A673 (cell line): ENCODE results near the gene TECTA.

Source experiments
- CTCF ChIP-seq: fragments of 300-800, 200-600 bp; sonication (generic); conservative IDR thresholded peaks from 2 replicates; pipeline ENCODE4 v1.5.1; 2017; ENCODE audit warnings: low read depth, mild to moderate bottlenecking, antibody characterized with exemption, low read length, moderate library complexity, mixed read lengths
- EZH2 ChIP-seq: fragments of 200-600 bp; sonication (generic); IDR thresholded peaks from 2 replicates; pipeline ENCODE4 v1.6.1; 2017; ENCODE audit warnings: borderline replicate concordance, low read depth, mild to moderate bottlenecking, mixed read lengths, antibody characterized with exemption, low read length; ENCODE audit not compliant: poor library complexity, severe bottlenecking

GRCh38 chr11:121145826-121146225, 44.8 kb downstream of the TECTA start:
- TF ChIP-seq CTCF: no peak
- no peak for TF ChIP-seq EZH2
